Occipital lobe (tissue), 3 donors: Measurements from ENCODE around the gene NEK4. TPM values are rescaled to one million over a fixed set of nuclear protein-coding genes. Genes with fewer than 3 reads are reported as not detected.
"Not testable (repeated sequence)": the region's sequence is repeated elsewhere in the genome, so short reads cannot be mapped to it uniquely, and the experiment has no call there.

Source experiments
- DNase-seq: peaks from one replicate; lab custom pipeline; 2025; lab: John Stamatoyannopoulos, UW
- small RNA-seq: library from RNA; depleted of rRNA; stranded (forward); fragments of <200 nt; gene quantifications from one replicate; pipeline ENCODE3, GENCODE V24; 2014
- total RNA-seq: library from RNA; depleted of rRNA; stranded (reverse); fragments of >200 nt; gene quantifications from one replicate; pipeline ENCODE4 v1.2.3, GENCODE V29; 2014

NEK4 gene
- total RNA-seq, 1 donor from 2014 or later: 46.0 TPM

DNA sequence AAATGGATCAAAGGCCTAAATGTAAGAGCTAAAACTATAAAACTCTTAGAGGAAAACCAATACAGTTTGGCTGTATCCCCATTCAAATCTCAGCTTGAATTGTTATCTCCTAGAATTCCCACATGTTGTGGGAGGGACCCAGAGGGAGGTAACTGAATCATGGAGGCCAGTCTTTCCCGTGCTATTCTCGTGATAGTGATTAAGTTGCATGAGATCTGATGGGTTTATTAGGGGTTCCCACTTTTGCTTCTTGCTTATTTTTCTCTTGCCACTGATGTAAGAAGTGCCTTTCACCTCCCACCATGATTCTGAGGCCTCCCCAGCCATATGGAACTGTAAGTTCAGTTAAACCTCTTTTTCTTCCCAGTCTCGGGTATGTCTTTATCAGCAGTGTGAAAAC, 94.5 kb downstream of the NEK4 start:
- not testable (repeated sequence) for DNase-seq

DNA sequence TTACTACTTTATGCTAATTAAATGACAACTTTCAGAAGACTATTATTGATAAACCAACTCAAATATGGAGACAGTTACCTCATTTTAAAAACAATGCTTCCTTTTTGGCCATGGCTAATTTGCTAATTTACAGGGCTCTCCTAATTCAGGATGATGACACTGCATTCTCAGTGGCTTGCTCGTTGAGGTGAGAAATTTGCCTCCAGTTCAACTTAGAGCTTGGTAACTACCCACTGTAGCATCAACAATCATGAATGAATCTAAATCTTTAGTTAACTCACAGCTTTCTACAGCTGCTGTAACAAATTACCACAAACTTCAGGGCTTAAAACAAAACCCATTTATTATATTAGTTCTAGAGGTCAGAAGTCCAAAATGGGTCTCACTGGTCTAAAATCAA, 99.1 kb downstream of the NEK4 start:
- no peak for DNase-seq

DNA sequence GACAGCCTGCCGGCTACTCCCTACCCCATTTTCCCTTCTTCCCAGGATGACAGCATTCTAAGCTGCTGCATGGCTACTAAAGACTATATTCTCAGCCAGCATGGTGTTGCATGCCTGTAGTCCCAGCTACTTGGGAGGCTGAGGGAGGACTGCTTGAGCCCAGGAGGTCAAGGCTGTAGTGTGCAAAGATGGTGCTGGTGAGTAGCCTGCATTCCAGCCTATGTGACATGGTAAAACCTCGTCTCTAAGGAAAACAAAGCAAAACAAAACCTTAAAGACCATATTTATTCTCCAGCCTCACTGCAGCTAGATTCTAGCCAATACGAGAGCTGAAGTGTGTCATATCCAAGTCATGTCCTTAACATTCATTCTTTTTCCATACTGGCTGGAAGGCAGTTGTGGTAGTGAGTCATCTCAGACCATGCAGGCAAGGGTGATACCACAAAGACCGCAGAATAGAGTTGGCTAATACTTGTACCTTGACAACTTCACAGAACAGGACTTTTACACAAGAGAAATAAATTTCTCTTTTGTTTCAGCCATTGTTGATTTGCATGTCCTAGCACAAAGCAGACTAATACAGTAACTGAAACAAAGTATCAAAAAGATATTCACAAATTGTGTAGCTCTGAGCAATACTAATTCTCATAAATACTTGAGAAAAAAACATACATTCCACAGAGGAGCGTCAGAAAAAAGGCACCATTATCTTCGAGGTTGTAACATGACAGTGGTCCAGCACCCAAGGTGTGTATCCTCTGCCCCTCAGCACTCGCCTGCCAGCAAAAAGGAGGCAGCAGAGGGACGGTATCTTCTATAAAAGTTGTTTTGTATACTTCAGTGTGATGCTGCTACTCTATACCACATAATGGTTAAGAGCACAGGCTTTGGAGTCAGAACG, 99.9 kb downstream of the NEK4 start:
- no peak for DNase-seq

DNA sequence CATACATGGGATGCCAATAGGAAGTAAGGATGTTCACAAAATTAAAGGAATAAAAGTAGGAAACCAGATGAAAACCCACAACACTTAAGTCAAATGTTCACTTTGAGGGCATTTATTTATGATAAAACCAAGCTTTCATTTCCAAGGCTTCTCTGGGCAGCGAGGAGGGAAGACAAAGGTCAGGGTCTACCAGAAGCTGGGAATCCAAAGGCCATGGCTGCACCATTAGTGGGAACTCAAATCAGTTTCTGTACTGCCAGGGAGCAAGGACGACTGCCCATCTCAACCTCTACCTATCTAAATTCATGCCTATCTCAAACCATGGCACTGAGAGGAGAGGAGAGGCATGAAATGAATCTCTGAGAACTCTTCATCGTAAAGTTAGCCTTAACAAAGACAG, 107.6 kb downstream of the NEK4 start:
- no peak for DNase-seq

DNA sequence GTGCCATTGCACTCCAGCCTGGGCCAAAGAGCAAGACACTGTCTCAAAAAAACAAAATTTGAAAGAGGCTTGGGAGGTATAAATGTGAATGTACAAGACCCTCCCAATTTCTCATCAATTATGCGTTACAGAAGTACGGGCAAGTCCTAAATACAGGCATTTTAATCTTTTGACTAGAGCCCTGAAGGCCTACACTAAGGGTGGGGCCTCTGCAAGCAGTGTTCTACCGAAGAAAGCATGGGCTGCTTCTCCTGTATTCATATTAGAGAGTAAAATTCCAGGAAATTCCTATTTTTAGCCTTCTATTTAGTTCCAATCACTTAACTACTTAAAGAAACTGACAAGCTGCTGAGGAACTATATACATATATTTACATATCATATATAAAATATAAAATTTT, 110.7 kb downstream of the NEK4 start:
- DNase-seq: no peak

Small RNA genes lying within 50 kb of the gene (small RNA-seq; reads per million reads assigned to genes)
- gene AC006254.2 (not detected), gene RF00569 (1,851 reads per million, percentile 99 among the genes with 10 or more reads in this experiment), gene RF01183 (not detected), gene SNORD19 (0.12 reads per million), gene SNORD19B (not detected), gene SNORD69 (3,900 reads per million, percentile 100 among the genes with 10 or more reads in this experiment)

Other genes starting within 250 kb of the NEK4 start
- 33.5 TPM for gene NT5DC2, start 237.1 kb downstream of the NEK4 start, total RNA-seq
- 4.1 TPM for gene UQCC5, start 234.3 kb downstream of the NEK4 start, total RNA-seq
- gene PBRM1, start 85.0 kb downstream of the NEK4 start, total RNA-seq: 203 TPM
- 78.8 TPM for gene GNL3, start 84.9 kb downstream of the NEK4 start, total RNA-seq
- 57.9 TPM for gene GLT8D1, start 65.1 kb downstream of the NEK4 start, total RNA-seq
- 29.6 TPM for gene SPCS1, start 64.8 kb downstream of the NEK4 start, total RNA-seq
- 0.94 TPM for gene ITIH1, start 6.7 kb upstream of the NEK4 start, total RNA-seq
- 0.16 TPM for gene ITIH3, start 23.9 kb upstream of the NEK4 start, total RNA-seq
- 2.8 TPM for gene ITIH4, start 59.7 kb upstream of the NEK4 start, total RNA-seq
- gene MUSTN1, start 64.1 kb upstream of the NEK4 start, total RNA-seq: not detected
- 9.2 TPM for gene STIMATE, start 126.6 kb upstream of the NEK4 start, total RNA-seq